HEK293T (cell line): ENCODE results near the gene TCF7L1.

Source experiments
- ARNT ChIP-seq: fragments of 450-650 bp; IDR thresholded peaks from 2 replicates; pipeline ENCODE4 v1.6.1; 2017; ENCODE audit warnings: mild to moderate bottlenecking
- BHLHE40 ChIP-seq: fragments of 450-650 bp; IDR thresholded peaks from 2 replicates; pipeline ENCODE4 v1.6.1; 2016; ENCODE audit warnings: mild to moderate bottlenecking, moderate library complexity, borderline replicate concordance
- ELF4 ChIP-seq: fragments of 450-650 bp; IDR thresholded peaks from 2 replicates; pipeline ENCODE4 v1.6.1; 2017; ENCODE audit warnings: antibody characterized with exemption
- FOXA1 ChIP-seq: fragments of 450-650 bp; IDR thresholded peaks from 2 replicates; pipeline ENCODE4 v1.6.1; 2016; ENCODE audit warnings: mild to moderate bottlenecking
- FOXK2 ChIP-seq: fragments of 450-650 bp; IDR thresholded peaks from 2 replicates; pipeline ENCODE4 v1.6.1; 2016; ENCODE audit warnings: mild to moderate bottlenecking
- FOXM1 ChIP-seq: fragments of 450-650 bp; IDR thresholded peaks from 2 replicates; pipeline ENCODE4 v1.6.1; 2017; ENCODE audit warnings: mild to moderate bottlenecking, borderline replicate concordance
- HDGF ChIP-seq: fragments of 450-650 bp; IDR thresholded peaks from 2 replicates; pipeline ENCODE4 v1.6.1; 2017; ENCODE audit warnings: antibody characterized with exemption, borderline replicate concordance
- L3MBTL2 ChIP-seq: fragments of 450-650 bp; conservative IDR thresholded peaks from 2 replicates; pipeline ENCODE4 v1.6.1; 2016; ENCODE audit warnings: mild to moderate bottlenecking
- NFRKB ChIP-seq: fragments of 450-650 bp; IDR thresholded peaks from 2 replicates; pipeline ENCODE4 v1.6.1; 2016; ENCODE audit warnings: mild to moderate bottlenecking, moderate library complexity
- PKNOX1 ChIP-seq: fragments of 450-650 bp; IDR thresholded peaks from 2 replicates; pipeline ENCODE4 v1.6.1; 2016
- SP1 ChIP-seq: fragments of 450-650 bp; IDR thresholded peaks from 2 replicates; pipeline ENCODE4 v1.6.1; 2017
- SUZ12 ChIP-seq: fragments of 450-650 bp; IDR thresholded peaks from 2 replicates; pipeline ENCODE4 v1.6.1; 2016; ENCODE audit warnings: mild to moderate bottlenecking
- TARDBP ChIP-seq: fragments of 450-650 bp; IDR thresholded peaks from 2 replicates; pipeline ENCODE4 v1.6.1; 2016
- ZNF384 ChIP-seq: fragments of 450-650 bp; IDR thresholded peaks from 2 replicates; pipeline ENCODE4 v1.6.1; 2016

DNA sequence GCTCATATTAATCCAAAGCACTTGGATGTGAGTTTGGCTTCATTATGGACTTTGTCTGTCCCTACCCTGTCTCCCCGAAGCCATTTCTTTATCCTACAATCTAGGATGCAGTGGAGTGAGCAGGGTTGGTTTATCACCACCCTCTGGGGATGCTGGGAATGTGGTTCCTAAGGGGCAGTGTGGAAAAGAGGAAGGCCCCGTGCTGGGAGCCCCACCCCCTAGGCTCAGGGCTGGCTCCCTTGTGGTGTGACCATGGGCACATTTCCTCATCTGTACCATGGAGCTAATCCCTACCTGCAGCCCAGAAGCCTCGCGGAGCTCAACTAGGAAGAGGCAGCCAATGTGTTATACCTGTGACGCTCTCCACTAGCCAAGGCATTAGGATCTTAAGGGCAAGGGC, 102.1 kb downstream of the TCF7L1 start:
- TF ChIP-seq SP1 (no peak), NFRKB (no peak), TARDBP (no peak), FOXK2 (no peak), FOXM1 (no peak), SUZ12 (no peak), FOXA1 (no peak), BHLHE40 (no peak), L3MBTL2 (no peak), HDGF (no peak), ELF4 (no peak), ARNT (no peak), PKNOX1 (no peak), ZNF384 (no peak)
